Central memory CD8-positive, alpha-beta T cell (primary cell): ENCODE results near the gene UBASH3A.

ENCODE experiments used
- ATAC-seq: fragments of 150-1000 bp; cut with Tn5 transposase; replicated peaks from 2 replicates; pipeline ENCODE4 v1.10.0; 2022; ENCODE audit warnings: mild to moderate bottlenecking, moderate FRiP score, moderate number of reproducible peaks; ENCODE audit not compliant: poor library complexity, severe bottlenecking; ENCODE audit errors: extremely low read depth
- DNase-seq, 2 donors: peaks; one replicate each; pipeline ENCODE4 v3.0.0; 2021; ENCODE audit warnings: low spot score in 2 of 2
- H3K27ac Mint-ChIP-seq: one replicate; pipeline ENCODE4 v1.8.0; 2022; ENCODE audit warnings: low read depth, mild to moderate bottlenecking, moderate library complexity, mixed read lengths
- H3K27me3 Mint-ChIP-seq: one replicate; pipeline ENCODE4 v1.8.0; 2022; ENCODE audit warnings: mixed read lengths
- H3K36me3 Mint-ChIP-seq: one replicate; pipeline ENCODE4 v1.8.0; 2022; ENCODE audit warnings: mild to moderate bottlenecking, moderate library complexity, mixed read lengths; ENCODE audit not compliant: insufficient read depth
- H3K4me1 Mint-ChIP-seq: one replicate; pipeline ENCODE4 v1.8.0; 2022; ENCODE audit warnings: mixed read lengths
- H3K4me3 Mint-ChIP-seq: one replicate; pipeline ENCODE4 v1.8.0; 2022; ENCODE audit warnings: mild to moderate bottlenecking, moderate library complexity, mixed read lengths
- H3K9me3 Mint-ChIP-seq: one replicate; pipeline ENCODE4 v1.8.0; 2022; ENCODE audit warnings: mixed read lengths

UBASH3A gene

DNA sequence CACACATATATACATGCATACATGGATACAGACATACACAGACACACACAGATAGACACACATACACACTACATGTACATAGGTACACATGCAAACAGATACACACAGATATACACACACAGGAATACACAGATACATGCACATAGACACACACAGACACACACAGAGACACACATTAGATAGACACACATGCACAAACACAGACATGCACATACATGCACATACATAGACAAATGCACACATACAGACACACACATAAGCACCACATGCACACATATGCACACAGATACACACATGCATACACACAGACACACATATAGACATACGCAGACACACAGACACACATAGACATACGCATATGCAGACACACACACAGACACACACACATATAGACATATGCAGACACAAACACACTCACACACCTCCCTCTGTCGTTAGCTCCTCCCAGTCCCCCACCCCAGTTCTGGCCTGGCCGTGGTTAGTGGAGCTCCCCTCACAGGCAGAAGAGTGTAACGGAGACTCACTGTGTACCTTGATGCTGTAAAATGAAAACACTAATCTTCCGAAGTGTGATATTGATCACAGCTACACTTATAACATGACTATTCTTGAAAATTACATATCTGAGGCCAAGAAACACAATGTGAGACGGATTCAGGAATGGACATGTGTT lies 7.6 kb downstream of the UBASH3A start:
- no peak overlapping the region for H3K27ac Mint-ChIP-seq
- ATAC-seq: no peak
- H3K4me3 Mint-ChIP-seq: no peak overlapping the region
- H3K27me3 Mint-ChIP-seq: no peaks in the 10 kb centered on the region
- DNase-seq: no peak
- peaks cover 53% of the 10 kb centered on the region for H3K4me1 Mint-ChIP-seq
- H3K36me3 Mint-ChIP-seq: peaks cover 62% of the 10 kb centered on the region
- H3K9me3 Mint-ChIP-seq: no peaks in the 10 kb centered on the region

GRCh38 chr21:42411891-42412635 lies 8.4 kb downstream of the UBASH3A start:
- Mint-ChIP-seq H3K27ac (no peak overlapping the region), H3K27me3 (no peaks in the 10 kb centered on the region)
- no peak for DNase-seq

GRCh38 chr21:42412636-42412933 lies 8.9 kb downstream of the UBASH3A start:
- ATAC-seq (no peak), DNase-seq (no peak)
- H3K4me1 Mint-ChIP-seq: peaks cover 48% of the 10 kb centered on the region
- H3K27ac Mint-ChIP-seq: no peak overlapping the region
- peaks cover 63% of the 10 kb centered on the region for H3K36me3 Mint-ChIP-seq
- H3K9me3 Mint-ChIP-seq: no peaks in the 10 kb centered on the region
- H3K27me3 Mint-ChIP-seq: no peaks in the 10 kb centered on the region
- no peak overlapping the region for H3K4me3 Mint-ChIP-seq

More at GRCh38 chr21:42411891-42412635, 8.4 kb downstream of the UBASH3A start:
- Mint-ChIP-seq H3K4me3 (no peak overlapping the region), H3K9me3 (no peaks in the 10 kb centered on the region), H3K36me3 (peaks cover 62% of the 10 kb centered on the region), H3K4me1 (peaks cover 47% of the 10 kb centered on the region)
- ATAC-seq: no peak

GRCh38 chr21:42413093-42413492 lies 9.4 kb downstream of the UBASH3A start:
- Mint-ChIP-seq H3K27me3 (no peaks in the 10 kb centered on the region), H3K4me3 (peak overlapping the region; percentile 16), H3K36me3 (peaks cover 62% of the 10 kb centered on the region), H3K4me1 (peaks cover 48% of the 10 kb centered on the region), H3K9me3 (no peaks in the 10 kb centered on the region), H3K27ac (peak overlapping the region; percentile 96)
- DNase-seq: no peak
- ATAC-seq: no peak

DNA sequence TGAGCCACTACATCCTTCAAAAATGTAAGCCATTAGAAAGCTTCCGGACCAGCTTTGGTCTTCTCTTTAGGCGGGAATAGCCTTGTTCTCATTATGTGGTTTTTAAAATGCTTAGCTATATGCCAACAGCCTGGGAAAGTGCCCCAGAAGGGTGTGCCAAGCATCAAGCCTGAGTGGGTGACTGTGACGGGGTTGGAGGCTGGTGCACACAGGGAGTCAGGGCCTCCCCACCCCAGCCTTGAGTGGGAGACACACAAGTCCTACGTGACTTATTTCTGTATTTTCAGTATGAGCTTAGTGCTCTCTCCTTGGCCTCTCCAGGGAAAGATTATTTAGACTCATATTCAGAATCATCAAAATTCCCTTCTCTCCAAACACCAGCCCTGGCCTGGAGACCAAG lies 9.8 kb downstream of the UBASH3A start:
- Mint-ChIP-seq H3K4me3 (peak overlapping the region; percentile 16), H3K4me1 (peaks cover 50% of the 10 kb centered on the region), H3K27me3 (no peaks in the 10 kb centered on the region), H3K27ac (peak overlapping the region; percentile 96), H3K36me3 (peaks cover 62% of the 10 kb centered on the region), H3K9me3 (no peaks in the 10 kb centered on the region)
- no peak for ATAC-seq
- no peak for DNase-seq

GRCh38 chr21:42414066-42414465 lies 10.4 kb downstream of the UBASH3A start:
- Mint-ChIP-seq H3K36me3 (peaks cover 68% of the 10 kb centered on the region), H3K27ac (peak overlapping the region; percentile 96), H3K9me3 (no peaks in the 10 kb centered on the region), H3K4me3 (peak overlapping the region; percentile 69), H3K27me3 (no peaks in the 10 kb centered on the region), H3K4me1 (peaks cover 56% of the 10 kb centered on the region)
- no peak for DNase-seq
- ATAC-seq: no peak

DNA sequence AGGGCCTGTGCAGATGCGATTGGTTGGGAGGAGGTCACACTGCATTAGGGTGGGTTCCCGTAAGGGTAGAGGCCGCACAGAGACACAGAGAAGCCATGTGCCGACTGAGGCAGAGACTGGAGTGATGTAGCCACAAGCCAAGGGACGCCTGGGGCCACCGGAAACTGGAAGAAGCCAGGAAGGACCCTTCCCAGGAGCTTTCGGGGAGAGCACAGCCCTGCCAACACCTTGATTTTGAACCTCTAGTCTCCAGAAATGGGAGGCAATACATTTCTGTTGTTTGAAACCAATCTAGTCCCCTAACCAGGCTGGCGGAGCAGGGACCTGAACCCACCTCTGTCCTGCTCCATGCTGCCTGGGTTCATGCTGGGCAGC lies 10.8 kb downstream of the UBASH3A start:
- ATAC-seq: no peak
- Mint-ChIP-seq H3K4me3 (peak overlapping the region; percentile 69), H3K36me3 (peaks cover 68% of the 10 kb centered on the region)

DNA sequence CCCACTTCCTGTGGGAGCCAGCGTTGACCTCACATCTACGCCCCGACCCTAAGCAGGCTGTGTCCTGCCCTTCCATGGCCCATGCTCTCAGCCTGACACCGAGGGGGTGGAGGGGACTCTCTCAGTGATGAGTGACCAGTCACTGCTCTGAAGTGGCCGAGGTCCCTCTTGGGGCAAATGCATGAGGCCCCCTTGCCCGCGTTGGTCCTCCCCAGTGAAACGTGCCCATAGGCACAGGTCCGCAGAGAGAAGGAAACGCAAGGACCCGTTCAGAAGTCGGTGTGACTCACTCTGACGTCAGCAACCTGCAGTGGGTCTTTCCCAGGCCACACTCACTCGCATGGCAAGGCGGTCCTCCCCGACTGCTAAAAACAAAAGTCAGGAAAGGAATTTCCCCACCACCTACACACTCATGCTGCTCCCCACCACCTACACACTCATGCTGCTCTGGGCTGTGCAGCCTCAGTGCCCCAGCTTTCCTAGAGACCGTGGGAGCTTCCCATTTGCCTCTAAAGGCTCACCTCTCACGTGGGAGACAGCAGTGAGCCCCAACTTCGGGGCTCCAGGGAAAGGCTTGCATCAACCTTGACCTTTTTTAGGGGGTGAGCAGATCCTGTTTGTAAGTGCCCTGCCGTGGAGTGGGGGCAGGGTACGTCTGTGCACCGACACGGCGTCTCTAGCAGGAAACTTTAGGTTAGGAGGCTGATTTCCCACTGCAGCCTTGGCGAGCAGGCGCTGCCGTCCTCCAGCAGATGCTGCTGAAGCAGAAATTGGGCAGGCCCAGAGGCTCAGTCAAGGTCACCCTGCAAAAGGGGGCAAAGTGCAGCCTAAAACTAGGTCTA lies 11.4 kb downstream of the UBASH3A start:
- Mint-ChIP-seq H3K27ac (peak overlapping the region; percentile 96), H3K36me3 (peaks cover 67% of the 10 kb centered on the region), H3K4me1 (peaks cover 53% of the 10 kb centered on the region), H3K9me3 (no peaks in the 10 kb centered on the region), H3K4me3 (peak overlapping the region; percentile 69), H3K27me3 (no peaks in the 10 kb centered on the region)
- DNase-seq (peak; percentile 57 to 84), ATAC-seq (peak; percentile 89)

More for the DNA sequence above, 10.8 kb downstream of the UBASH3A start:
- Mint-ChIP-seq H3K9me3 (no peaks in the 10 kb centered on the region), H3K27me3 (no peaks in the 10 kb centered on the region), H3K4me1 (peaks cover 56% of the 10 kb centered on the region), H3K27ac (peak overlapping the region; percentile 96)
- no peak for DNase-seq

DNA sequence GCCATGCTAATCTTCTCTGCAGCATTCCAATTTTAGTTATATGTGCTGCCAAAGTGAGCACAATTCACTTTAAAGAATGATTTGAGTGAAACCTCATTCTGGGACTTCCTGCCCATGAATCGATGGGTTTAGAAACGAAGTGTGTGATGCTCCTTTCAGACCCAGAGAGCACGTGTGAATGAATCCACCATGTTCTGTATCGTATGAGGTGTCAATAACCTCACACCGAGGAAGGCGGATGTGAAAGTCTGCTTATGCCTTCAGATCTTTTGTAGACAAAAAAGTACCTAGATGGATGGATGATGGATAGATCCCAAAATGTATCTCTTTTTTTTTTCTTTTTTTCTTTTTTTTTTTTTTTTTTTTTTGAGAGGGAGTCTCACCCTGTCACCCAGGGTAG lies 13.8 kb downstream of the UBASH3A start:
- Mint-ChIP-seq H3K36me3 (peaks cover 79% of the 10 kb centered on the region), H3K4me1 (peaks cover 76% of the 10 kb centered on the region), H3K9me3 (no peaks in the 10 kb centered on the region), H3K27ac (peak overlapping the region; percentile 74), H3K4me3 (no peak overlapping the region), H3K27me3 (no peaks in the 10 kb centered on the region)
- DNase-seq (peak in 1 of 2 donors; percentile 52), ATAC-seq (peak; percentile 67)

DNA sequence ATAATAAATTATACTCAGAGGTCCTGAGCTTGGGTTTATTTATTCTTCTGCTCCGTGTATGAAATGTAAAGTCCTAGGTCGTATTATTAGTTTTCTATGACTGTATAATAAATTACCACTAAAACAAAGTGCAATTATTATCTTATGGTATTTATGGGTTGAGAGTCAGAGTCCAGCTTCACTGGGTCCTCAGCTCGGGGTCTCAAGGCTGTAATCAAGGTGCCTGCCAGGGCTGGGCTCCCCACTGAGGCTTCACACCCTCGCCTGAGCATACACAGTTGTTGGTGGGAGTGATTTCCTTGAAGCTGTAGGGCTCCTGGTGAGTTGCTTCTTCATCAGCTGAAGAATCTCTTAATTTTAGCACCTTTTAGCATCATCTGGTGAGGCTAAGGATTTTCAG lies 15.2 kb downstream of the UBASH3A start:
- no peak for DNase-seq
- ATAC-seq: no peak
- H3K4me3 Mint-ChIP-seq: no peak overlapping the region
- H3K9me3 Mint-ChIP-seq: no peaks in the 10 kb centered on the region
- peak overlapping the region; percentile 13 for H3K27ac Mint-ChIP-seq
- peaks cover 76% of the 10 kb centered on the region for H3K36me3 Mint-ChIP-seq
- H3K27me3 Mint-ChIP-seq: no peaks in the 10 kb centered on the region
- H3K4me1 Mint-ChIP-seq: peaks cover 81% of the 10 kb centered on the region

DNA sequence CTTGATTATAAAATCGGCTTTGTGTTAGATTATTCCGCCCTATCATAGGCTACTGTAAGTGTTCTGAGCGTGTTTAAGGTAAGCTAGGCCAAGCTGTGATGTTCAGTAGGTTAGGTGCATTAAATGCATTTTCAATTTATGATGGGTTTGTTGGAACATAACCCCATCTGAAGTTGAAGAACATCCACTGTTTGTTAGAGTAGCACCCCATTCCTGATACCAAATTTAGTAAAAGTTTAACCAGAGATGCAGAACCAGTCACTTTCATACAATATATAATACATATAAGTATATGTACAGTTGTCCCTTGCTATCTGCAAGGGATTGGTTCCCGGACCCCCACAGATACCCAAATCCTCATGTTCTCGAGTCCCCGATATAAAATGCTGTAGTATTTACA lies 16.1 kb downstream of the UBASH3A start:
- no peak for ATAC-seq
- Mint-ChIP-seq H3K4me3 (no peak overlapping the region), H3K27me3 (no peaks in the 10 kb centered on the region), H3K27ac (no peak overlapping the region), H3K9me3 (no peaks in the 10 kb centered on the region), H3K36me3 (peaks cover 73% of the 10 kb centered on the region), H3K4me1 (peaks cover 81% of the 10 kb centered on the region)
- no peak for DNase-seq

GRCh38 chr21:42421018-42421793 lies 17.5 kb downstream of the UBASH3A start:
- ATAC-seq (no peak), DNase-seq (no peak)
- Mint-ChIP-seq H3K9me3 (no peaks in the 10 kb centered on the region), H3K27me3 (no peaks in the 10 kb centered on the region), H3K27ac (peak overlapping the region; percentile 58), H3K4me1 (peaks cover 87% of the 10 kb centered on the region), H3K36me3 (peaks cover 72% of the 10 kb centered on the region), H3K4me3 (peak overlapping the region; percentile 48)
